HG03064 (cell line): ENCODE measurements around the gene OR4D1.

Experiments
- ATAC-seq: cut with Tn5 transposase; IDR thresholded peaks from one replicate; pipeline ENCODE4 v1.9.1; 2021; ENCODE audit warnings: low read depth; ENCODE audit not compliant: unreplicated experiment

OR4D1 gene

GRCh38 chr17:58153046-58153445, 4.9 kb downstream of the OR4D1 start:
- ATAC-seq = no peak

- ATAC-seq = no peak
These were observed 5.5 kb downstream of the OR4D1 start for GRCh38 chr17:58153671-58154070.

- ATAC-seq = no peak
These were observed 8.9 kb downstream of the OR4D1 start for GRCh38 chr17:58156839-58157803.

- no peak for ATAC-seq
These were observed 10.0 kb downstream of the OR4D1 start for GRCh38 chr17:58158181-58158580.

DNA sequence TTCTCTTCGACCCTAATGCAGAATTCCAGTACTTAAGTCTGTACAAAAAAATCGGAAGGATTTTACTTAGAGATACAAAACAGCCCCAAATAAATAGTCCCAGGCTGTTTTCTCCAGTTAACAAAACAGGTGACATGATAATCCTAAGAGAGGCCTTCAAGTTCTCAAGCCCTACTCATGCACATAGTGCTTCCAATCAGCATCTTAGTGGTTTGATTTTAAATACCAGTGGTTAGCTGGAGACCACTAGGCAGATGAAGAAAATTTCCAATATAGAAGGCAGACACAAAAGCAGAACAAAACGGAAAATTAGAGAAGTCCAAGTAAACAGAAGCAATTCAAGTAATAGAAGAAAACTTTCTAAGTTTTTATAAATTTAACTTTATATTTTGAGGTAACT, 13.4 kb downstream of the OR4D1 start:
- ATAC-seq = no peak

GRCh38 chr17:58165981-58166380, 17.8 kb downstream of the OR4D1 start:
- no peak for ATAC-seq

- ATAC-seq = no peak
These were observed 18.5 kb downstream of the OR4D1 start, which contains the start of gene OR4D2 for GRCh38 chr17:58166682-58167081. Gene OR4D2 (plus strand): TSS chr17:58166982. CDS start chr17:58169656, 2,674 bp downstream.

DNA sequence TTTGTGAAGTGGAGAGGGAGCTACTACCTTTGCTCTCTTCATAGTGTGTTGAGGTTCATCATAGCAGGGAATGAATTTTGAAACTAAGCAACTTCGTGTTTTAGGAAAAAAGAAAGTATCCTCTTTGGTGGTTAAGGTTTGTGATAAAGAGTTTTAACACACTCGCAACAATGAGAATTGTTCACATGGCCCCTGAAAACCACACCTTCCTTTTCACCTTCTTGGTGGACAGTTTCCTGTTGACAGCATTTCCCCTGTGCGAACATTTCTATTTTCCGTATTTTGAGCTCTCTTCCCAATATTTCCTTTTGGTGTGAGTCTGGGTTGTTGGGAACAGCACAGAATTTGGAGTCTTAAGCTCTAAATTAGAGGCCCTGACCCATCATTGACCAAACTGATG, 22.4 kb downstream of the OR4D1 start:
- ATAC-seq = no peak

DNA sequence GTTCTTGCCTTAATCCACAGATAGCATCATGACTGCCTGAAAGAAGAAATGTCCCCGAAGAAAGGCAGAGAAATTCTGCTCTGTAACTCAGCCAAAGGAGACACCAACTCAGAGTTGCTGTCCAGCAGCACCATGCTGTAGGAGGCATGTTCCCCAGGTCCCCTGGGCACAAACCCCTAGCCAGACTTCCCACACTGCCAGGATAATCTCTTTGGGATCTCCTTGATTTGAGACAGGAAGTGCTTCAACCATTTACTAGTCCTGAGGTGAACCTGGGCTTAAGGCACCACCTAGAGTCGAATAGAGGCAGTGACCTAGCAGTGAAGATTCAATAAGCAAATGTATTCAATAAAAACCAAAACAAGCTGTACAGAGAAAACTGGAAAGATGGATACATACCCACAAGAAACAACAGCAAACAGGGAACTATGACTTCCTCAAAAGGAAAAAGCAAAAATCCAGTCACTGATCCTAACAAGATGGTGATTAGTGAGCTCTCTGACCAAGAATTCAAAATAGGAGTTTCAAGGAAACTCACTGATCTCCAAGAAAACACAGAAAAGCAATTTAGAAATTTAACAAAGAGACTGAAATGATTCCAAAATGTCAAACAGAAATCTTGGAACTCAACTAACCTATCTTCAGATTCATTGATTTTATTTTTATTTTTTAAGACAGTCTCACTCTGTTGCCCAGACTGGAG, 24.3 kb downstream of the OR4D1 start:
- no peak for ATAC-seq

DNA sequence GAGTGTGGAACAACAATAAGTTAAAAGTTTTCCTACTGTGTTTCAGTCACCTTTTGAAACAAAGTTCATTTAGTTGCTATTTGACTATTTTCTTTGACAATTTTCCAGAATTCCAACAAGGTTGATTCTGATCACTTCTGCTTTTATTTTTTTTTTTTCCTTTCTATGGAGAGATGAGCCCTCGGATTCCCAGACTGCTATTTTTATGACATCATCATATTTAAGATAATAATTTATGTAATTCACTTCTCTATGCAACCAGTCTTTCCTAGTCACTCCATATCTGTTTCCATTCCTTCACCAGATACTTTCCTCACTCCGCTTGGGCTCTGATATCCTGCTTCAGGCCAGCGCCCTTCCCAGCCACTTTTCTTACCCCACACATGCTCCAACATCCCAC, 26.7 kb downstream of the OR4D1 start:
- ATAC-seq = no peak

DNA sequence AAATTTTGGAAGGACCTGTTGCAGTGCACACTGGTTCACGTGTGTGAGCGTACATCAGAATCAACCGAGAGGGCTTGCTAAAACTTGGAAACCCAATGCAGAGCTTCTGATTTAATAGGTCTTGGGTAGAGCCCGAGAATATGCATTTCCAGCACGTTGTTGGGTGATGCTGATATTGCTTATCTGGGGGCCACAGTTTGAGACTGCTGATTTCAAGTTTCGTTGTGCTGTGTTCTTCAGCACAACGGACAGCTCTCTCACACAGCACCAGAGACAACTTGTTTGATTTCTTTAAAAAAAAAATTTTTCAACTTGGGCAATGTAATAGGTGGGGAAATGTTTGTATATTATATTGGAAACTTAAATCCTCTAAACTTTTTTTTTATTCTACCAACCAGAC, 28.0 kb downstream of the OR4D1 start:
- no peak for ATAC-seq

- no peak for ATAC-seq
These were observed 33.6 kb downstream of the OR4D1 start for GRCh38 chr17:58181796-58182195.

DNA sequence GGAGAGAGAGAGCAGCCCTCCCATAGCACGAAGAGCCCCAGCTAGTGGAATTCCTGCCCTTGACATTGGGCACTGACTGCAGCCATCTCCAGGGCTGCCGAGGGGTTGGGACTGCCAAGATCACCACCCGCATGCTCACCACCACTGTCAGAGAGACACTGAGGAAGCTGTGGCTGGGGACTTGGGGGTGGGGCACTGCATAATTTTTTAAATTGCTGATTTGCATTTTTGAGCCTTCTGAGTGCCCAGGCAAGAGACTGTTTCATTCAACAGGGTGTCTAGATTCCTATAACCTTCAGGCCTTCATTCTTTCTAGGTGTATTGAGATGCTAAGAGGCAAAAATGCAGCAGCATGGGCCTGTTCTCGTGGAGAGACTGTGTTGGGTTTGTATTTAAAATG, 35.3 kb downstream of the OR4D1 start:
- ATAC-seq = no peak

DNA sequence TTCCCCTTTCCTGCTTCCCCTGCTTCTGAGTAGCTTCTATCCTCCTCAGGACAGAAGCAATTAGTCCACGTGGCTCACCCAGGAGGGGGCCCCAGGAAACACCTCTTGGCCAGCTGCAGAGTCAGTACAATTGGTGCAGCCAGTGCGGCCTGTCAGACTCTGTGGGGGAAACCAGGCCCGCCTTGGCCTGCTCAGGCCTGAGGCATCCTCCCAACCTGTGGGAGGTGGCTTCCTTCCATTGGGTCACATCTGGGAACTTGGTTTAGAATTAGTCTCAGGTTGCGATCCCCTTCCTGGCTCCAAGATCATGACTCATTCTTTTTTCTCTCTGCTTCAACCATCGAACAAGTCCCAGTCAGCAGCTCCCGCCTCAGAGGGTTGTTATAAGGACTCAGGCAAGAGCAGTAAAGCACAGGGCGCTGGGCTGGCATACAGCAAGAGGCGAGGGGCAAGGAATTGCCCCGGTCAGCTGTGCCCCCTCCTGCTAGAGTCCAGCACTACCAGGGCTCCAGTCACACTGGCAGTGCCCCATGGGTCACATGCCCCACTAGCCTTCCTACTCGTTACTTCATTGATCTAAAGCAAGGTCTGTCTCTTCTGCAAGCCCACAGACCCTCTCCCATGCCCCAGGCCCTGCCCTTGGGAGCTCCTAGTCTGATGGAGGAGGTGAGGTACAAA, 36.3 kb downstream of the OR4D1 start:
- no peak for ATAC-seq

DNA sequence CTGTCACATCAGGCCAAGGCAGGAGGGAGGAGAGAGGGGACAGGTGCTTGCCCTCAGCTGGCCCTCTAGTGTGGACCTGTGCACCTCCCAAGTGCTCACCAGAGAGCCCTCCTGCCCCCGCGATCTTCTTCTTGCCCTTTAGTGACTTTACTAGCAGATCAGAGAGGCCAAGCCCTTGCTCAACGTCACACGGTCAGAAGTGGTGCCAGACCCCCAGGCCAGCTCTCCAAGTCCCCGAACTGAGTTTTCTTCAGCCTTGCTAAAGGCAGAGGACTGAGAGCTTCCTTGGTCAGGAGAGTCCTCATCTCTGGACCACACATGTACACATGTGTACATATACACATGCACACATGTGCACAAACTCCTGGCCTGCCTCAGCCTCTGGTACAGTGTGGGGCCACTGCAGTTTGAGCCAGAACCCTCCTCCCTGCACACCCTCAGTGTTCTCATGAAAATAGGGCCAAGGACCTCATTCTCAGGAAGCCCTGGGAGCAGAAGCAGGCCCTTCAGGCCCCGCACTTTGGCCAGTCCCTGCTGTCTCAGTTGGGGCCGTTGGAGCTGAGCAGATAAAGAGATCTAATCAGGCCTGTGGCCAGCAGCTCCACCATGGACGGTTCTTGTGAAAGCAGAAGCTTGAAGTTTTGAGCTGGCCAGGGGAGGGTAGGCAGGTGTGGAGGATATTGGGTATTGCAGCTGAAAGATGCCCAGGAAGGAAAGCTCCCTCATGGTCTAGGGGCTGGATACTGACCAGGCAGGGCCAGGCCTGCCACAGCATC, 37.0 kb downstream of the OR4D1 start:
- no peak for ATAC-seq

GRCh38 chr17:58186591-58186990, 38.4 kb downstream of the OR4D1 start:
- ATAC-seq = no peak

DNA sequence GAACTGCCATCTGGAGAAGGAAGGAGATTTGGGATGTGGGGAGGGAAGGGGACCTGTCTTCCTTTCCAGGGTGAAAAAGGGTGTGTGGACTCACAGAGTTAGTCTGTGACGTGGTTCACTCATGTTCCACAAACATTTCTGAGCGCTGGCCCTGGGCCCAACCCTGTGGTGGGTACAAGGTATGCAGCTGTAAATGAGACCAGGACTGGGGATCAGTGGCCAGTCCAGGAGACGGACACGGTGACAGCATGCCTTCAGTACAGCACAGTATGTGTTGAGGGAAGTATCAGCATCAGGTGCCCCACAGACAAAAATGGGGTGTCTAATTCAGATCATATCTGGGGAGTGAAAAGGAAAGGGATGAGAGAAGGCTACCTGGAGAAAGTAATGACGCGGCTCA, 38.9 kb downstream of the OR4D1 start:
- ATAC-seq = no peak

DNA sequence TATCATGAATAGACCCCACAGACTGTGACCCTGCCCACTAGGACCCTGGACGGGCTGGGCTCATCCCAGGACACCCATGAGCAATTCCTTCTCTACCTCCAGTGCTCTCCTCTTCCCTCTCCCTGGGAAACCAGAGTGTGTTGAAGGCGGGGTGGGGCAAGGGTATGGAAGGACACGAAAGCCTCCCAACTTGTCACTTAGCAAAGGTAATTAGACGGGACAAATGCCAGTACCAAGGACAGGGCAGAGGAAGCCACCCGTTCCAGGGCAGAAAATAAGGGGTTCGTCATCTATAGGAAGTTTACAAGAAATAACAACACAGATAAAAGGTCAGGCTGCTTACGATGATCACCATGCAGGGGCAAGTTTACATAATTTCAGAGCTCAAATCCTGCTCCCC, 39.5 kb downstream of the OR4D1 start:
- no peak for ATAC-seq

DNA sequence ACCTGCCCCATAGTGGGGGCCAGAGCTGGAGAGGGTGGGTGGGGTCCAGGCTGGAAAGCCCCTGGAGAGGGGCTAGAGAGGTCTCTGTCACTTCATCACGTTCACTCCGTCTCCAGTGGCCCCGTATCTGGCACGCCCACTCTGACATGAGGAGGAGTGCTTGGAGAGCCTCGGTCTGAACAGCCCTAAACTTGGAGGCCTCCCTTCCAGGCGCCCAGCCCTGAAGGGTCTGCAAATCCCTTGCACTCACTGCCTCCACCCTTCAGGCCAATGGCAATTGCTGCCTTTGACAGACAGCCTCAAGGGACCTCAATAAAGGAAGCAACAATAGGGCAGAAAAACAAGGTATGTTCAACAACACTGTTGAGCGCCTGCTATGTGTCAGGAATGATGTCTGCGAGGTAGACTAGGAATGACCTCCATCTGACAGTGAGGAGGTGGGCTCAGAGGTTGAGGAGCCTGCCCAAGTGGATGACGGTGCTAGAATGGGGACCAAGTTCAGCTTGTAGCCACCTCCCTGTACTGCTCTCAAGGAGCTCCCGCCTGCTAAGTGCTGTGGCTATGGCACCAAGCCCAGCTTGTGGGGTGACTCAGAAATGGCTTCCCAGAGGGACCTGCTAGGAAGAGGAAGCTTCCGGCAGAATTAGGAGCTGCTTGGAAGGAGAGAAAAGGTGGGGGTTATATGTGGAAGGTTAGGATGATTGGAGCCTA, 41.4 kb downstream of the OR4D1 start:
- ATAC-seq = no peak
